EH (cell line): ENCODE data around the gene RHBDL2.
"Not testable (repeated sequence)": the region's sequence is repeated elsewhere in the genome, so short reads cannot be mapped to it uniquely, and the experiment has no call there.

Experiments used
- DNase-seq: peaks from one replicate; pipeline ENCODE4 v3.0.0-alpha.2; 2015; ENCODE audit warnings: low read depth

RHBDL2 gene

DNA sequence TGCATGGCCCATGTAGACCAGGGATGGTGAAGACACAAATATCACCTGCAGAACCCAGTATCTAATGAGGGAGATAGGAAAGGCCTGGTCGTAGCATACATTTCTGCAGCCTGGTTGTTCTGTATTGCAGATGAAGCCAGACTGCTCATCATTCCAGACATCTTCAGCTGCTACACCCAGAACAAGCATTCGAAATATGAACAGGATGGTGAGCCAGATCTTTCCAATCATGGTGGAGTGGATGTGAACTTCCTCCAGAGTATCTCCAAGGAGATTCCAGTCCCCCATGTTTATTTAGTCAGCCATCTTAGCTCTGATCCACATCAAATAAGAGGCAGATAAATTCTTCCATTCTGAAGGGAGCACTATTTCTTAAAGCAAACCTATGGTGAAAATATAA, 65.8 kb downstream of the RHBDL2 start:
- DNase-seq, result peak; percentile 34

DNA sequence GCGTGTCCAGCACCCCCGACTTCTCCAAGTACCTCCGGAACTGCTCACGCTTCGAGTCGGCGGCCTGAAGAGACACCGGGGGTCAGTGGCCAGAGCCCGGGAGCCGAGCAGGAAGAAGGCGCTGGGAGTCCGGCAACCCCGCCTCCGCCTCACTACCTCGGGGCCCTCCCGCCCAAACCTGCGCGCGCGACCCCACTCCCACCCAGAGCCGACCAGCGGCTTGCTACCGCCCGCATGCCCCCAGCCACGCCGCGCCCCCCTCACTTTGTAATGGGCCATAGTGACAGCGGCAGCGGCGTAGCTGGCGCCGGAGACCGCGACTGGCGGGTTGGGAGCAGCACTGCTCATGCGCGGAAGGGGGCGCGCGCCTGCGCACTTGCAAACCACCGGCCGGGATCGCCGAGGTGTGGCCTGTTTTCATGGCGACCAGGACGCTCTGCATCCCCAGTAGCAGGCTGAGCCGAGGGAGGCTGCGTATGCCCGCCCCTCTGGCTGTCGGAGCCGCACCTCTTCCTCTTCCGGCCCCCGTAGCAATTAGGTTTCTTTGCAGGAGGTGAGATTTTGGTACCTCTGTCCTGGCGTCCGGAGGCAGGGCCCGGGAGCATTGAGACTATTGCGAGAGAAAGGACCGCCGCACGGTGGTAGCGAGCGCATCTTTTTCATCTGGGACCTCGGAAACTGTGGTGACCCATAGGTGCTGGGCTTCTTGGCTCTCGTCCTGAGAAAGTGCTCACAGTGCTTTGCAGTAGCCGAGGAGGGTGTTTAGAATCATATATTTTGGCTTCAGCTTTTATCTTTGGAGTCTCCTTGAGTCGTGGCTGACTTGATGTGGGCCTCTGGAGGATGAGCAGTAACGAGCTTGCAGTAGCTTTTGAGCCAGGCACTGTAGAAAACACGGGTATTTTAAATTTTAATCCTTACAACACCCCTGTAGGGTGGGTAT, 68.3 kb downstream of the RHBDL2 start, which contains the start of gene MYCBP:
TSS of gene MYCBP (minus strand) at position 322 of the 943 bp plus-strand sequence. CDS start at position 279, 43 bp downstream.
- DNase-seq, result peak; percentile 97

DNA sequence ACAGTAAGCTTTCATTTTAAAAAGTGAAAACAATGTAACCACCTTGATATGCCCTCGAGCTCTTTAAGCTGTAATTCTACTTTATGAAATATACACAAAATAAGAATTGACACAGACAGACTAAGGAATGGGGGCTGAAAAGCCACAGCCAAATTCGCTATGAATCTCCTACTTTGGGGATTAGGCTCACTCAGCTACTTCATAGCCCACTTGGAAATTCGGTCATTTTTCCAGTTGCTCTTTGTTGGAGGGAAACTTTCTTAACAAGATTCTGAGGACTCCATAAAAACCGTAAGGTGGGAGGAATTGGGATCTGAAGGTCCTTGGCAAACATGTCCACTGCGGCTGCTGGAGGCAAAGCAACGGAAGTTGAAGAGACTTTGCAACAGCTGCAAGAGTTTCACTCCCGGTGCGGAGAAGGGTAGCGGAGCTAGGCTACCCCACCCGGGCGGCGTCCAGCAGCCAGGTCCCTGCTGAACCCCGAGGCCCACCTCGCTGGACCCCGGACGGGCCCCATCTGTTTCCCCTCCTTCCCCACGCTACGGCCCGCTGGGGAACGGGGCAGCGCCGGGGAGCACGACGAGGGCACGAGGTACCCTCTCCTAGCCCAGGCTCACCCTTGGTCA, 69.1 kb downstream of the RHBDL2 start:
- DNase-seq, result peak; percentile 42

DNA sequence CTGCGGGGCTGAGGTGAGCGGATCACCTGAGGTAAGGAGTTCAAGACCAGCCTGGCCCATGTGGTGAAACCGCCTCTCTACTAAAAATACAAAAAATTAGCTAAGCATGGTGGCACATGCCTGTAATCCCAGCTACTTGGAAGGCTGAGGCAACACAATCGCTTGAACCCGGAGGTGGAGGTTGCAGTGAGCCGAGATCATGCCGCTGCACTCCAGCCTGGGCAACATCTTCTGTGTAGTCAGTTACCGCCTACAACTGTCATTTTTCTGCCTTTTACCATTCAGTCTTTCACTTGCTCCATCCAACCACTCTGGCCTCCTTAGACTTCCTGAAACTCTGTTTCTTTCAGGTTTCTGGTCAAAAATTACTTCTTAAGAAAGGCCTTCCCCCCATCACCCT, 70.6 kb downstream of the RHBDL2 start:
- DNase-seq, result no peak

DNA sequence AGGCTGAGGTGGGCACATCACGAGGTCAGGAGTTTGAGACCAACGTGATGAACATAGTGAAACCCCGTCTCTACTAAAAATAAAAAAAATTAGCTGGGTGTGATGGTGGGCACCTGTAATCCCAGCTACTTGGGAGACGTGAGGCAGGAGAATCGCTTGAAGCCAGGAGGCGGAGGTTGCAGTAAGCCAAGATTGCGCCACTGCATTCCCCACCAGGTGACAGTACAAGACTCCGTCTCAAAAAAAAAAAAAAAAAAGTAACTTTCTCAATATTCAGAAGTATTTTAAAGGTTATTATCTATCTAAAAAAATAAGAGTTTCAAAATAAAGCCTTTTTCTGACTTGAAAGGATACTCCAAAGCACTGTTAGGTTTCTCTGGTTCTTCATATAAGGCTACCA, 74.4 kb downstream of the RHBDL2 start:
- DNase-seq, result no peak

DNA sequence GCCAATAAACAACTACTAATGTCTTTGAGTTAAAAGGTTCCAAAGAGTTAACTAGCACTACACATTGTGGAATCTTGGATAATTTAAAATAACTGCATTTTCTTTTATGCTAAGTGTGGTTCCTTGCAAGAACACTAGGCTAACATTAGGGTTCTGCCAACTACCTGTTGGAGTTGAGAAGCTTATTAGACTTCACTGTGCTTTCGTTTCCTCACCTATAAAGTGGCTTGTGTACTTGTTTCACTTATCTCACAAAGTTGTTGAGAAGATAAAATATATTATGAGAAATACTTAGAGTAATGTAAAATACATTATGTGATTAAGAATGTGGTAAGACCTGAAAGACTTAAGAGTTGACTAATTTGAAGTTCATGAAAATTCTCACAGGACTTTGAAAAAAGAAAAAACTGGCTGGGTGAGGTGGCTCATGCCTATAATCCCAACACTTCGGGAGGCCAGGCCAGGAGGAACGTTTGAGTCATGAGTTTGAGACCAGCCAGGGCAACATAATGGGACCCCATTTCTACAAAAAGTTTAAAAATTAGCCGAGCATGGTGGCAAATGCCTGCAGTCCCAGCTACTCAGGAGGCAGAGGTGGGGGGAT, 76.4 kb downstream of the RHBDL2 start:
- DNase-seq, result no peak

DNA sequence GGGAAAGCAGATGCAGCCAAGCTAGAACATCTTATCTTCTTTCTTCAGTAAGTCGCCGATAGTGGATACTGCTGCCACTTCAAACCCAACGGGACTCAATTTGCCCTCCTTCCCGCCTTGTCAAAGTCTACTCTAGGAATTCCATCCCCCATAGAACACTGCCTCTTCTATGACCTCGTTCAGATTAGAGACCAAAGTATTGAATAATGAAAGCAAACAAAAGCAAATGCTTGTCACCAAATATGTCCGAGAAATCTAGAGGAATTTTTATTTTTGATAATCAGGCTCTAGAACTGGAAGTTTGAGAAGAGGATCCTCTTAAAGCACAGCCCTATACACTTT, 81.2 kb downstream of the RHBDL2 start:
- peak; percentile 13 for DNase-seq

DNA sequence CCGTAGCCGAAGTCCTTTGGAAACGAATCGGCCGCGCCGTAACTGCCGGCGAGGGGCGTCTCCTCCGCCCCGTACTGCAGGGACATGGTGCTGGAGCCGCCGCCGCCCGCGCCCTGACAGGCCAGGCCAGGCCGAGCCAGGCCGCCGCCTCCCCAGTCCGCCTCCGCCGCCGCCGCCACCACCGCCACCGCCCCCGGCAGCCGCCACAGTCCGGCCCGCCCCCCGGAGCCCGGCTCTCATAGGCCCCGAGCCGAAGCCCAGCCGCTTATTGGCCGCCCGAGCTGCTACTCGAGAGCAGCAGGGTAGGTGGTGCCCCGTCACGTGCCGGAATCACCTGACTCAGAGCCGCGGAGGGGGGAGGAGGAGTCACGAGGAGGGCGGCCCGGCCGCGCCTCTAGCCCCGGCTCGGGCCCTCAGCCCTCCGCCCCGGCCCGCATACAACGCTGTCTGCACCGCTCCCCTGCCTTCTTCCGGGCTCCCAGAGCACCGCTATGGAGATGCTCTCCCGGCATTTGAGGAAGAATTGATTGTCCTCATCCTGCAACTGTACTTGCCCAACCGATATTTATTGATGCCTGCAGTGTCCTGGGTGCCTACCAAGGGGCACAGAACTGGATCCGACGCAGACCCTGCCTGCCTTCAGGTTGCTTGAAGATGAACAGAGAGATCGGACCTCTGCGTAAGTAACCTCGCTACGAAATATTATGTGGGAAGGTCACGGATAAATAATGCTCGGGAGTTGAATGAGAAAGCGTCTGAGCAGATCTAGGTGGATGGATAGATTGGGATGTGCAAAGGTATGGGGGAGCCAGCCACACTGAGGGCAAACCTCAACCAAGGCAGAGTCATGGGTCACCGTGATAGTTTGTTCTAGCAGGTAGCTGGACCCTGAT, 81.8 kb downstream of the RHBDL2 start, which contains the start of gene RRAGC:
TSS of gene RRAGC (minus strand) at position 212 of the 893 bp plus-strand sequence. CDS start at position 86, 126 bp downstream.
- DNase-seq, result peak; percentile 99

DNA sequence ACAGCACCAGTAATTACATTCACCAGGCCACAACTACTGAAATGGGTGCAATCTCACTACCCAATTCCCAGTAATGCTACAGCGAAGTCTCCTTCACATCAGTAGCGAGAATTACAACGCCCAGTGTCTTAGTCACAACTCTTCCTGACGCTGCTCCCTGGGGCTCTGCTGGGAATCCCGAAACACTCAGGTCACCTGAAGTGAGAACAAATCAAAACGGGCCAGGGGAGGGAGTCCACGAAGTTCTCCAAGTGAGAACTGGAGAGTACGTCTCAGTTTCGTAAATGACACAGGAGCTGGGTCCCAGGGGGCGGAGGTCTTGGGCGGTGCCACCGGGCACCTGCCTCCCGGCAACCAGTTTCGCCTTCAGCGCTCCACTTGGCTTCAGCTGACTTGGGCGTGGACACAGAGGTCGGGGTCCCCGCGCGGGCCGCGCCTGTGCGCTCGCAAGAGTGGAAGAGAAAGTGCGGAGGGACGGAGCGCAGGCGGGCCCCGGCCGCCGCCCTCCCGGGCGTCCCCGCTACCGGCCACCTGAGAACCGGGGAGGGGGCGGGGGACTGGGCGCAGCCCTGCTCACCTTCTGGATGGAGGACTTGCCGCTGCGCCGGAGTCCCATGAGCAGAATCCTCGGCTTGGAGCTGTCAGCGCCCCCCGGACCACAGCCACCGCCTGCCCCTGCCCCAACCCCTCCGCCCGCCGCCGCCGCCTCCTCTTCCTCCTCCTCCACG, 82.6 kb downstream of the RHBDL2 start:
- DNase-seq, result peak; percentile 63

DNA sequence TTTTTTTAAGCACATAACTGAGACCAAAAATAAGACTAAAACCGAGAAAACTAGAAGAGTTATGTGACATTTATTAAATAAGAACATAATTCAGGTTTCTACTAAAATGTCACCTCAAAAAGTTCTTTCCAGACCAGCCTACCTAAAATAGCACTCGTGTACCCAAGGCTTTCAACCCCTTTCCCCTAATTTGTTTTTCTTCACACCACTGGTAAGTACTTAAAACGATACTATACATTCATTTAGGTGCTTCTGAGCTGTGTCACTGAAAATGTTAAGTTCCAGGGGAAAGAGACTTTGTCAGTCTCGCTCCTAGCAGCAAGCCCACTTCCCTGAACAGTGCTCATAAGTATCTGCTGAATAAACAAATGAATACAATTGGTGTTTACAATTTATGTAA, 88.8 kb downstream of the RHBDL2 start:
- no peak for DNase-seq

DNA sequence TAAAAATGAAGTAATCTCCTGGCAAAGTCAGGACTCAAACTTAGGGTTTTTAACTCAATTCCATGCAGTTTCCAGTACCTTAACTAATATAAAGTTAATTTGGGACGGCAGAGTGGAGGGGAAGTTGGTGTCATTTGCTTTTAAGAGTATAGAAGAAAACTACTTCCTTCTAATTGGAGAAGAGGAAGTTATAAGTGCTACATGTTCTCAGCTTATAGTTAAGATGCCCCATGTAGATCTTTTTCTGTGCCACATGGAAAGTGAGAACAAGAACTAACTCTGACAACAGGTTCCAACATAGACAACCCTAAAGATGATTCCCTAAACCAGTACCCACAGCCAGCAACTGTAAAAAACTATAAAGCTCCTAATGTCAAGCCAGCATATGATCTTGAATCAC, 93.6 kb downstream of the RHBDL2 start:
- no peak for DNase-seq

DNA sequence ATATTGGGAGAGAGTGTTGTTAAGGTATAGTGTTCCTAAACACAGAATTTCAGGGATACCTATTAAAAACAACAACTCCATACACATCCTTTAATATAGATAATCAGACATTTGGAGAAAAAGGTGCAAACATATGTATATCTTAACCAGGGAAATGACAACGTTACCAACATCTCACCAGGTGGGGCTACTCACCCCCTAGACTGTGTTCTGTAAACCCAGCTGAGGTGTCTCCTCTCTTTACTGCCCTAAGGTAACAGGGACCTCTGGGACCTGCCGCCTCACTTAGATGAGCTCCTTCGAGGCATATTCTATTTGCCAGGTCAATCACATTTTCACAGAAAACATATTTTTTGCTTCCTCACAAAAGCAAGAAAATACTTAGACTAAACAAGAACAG, 95.4 kb downstream of the RHBDL2 start:
- DNase-seq, result no peak

DNA sequence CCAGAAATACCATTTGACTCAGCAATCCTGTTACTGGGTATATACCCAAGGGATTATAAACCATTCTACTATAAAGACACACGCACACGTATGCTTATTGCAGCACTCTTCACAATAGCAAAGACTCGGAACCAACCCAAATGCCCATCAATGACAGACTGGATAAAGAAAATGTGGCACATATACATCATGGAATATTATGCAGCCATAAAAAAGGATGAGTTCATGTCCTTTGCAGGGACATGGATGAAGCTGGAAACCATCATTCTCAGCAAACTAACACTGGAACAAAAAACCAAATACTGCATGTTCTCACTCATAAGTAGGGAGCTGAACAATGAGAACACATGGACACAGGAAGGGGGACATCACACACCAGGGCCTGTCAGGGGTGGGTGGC, 96.5 kb downstream of the RHBDL2 start:
- DNase-seq, result not testable (repeated sequence)

DNA sequence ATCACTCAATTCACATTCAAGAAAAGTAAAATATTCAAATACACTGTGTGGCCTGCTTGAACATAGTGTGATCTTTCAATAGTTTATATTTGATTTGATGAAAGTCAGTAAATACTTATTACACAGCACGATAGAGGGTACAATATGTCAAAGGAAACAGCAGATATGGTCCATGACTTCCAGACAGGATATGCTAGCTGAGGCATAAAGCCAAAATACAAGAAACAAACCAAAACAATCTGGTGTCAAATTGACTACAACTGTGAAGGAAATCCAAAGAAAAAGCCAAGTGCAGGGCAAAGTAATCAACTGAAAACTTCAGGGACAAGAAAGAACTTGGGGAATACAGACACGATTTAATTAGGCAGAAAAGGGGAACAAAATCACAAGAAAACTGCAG, 101.3 kb downstream of the RHBDL2 start:
- no peak for DNase-seq

DNA sequence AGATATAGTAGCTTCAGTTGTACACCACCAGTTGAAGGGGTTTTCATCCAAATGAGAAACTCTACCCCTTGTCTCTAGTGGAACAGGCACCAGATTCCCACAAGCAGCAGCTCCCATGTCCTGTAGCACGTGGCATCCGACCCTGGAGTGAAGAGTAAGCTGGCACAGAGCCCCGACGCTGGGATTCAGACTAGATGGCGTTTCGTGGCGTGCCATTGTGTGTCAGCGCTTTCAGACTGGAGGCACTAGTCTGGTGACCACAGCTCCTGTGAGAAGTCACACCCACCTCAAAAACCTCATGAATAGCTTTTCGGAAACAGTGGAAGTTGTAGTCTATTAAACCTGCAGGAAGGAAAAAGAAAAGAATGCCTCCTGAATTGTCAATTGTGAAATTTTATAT, 102.3 kb downstream of the RHBDL2 start:
- no peak for DNase-seq

DNA sequence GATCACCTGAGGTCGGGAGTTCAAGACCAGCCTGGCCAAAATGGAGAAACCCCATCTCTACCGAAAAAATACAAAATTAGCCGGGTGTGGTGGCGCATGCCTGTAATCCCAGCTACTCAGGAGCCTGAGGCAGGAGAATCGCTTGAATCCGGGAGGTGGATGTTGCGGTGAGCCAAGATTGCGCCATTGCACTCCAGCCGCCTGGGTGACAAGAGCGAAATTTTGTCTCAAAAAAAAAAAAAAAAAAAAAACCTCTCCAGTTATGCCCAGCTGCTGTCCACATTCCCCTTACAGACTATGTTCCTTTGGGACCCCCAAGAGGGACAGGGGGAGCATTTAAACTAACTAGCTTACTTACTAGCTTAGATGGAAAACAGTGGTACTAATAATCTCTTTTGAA, 105.3 kb downstream of the RHBDL2 start:
- not testable (repeated sequence) for DNase-seq
